HG03060 (cell line): ENCODE measurements around the gene SHROOM3.
"Not testable (repeated sequence)": the region's sequence is repeated elsewhere in the genome, so short reads cannot be mapped to it uniquely, and the experiment has no call there.

Experiments
- ATAC-seq: cut with Tn5 transposase; IDR thresholded peaks from one replicate; pipeline ENCODE4 v1.9.1; 2021; ENCODE audit warnings: low read depth, moderate number of reproducible peaks; ENCODE audit not compliant: unreplicated experiment

SHROOM3 gene

DNA sequence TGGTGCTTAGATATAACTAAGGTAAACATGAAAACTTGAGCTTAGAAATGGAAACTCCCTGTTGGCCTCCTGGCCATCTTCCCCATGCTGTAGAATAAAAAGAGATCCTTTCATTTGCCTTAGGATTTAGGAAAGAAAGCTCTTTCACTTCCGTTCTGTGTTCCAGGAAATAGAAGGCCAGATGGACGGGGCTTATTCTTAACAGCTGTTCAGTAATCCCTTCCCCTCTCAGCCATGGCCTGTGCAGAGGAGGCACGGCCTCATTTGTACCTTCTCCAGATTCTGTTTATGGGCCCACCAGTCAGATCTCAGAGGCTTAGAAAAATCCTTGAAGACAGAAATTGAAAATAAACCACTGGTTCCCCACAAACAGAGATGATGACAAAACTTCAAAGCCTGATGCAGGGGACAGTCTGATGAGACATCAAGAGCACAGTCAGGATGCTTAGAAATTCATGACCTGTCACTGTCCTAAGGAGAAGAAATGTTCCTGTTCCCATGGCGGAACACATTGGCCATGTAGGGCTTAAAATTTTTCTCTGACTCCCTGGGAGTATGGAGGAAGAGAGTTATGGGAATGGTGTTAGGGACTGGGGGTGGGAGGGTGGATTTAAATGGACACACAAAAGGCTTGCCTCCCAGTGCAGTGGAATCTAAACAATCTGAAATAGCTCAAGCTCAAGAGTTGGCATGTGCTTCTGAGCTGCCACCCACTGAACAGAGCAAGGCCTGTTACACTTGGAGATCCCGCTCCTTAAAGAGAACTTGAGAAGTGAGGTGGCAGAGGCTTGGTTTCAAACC is 274.1 kb downstream of the SHROOM3 start:
- ATAC-seq: no peak

DNA sequence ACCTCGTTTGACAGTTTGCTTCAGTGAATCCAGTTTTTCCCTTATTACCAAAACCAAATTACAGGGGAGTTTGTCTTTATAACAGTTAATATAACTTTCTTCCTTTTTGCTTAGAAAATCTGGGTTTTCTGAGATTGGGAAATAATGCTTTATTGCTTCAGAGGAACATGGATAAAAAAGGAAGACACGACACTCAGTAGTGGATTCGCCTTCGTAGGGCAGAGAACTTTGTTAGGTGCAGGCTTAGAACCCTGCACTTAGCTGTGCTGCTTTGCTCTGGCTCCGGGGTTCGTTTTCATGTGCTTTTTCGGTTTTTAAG is 274.7 kb downstream of the SHROOM3 start:
- no peak for ATAC-seq

DNA sequence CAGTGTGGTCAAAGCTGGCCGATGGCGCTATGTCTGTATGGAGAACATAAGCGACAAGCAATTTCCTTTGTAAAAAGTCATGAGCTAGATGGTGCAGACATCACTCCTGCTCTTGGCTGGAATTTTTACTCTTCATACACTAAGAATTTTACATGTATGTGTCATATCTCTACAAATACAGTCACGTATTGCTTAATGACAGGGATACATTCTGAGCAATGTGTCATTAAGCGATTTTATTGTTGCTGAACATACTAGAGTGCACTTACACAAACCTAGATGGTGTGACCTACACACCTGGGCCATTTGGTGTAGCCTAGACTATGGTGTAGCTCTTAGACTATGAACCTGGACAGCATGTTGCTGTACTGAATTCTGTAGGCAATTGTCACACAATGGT is 277.5 kb downstream of the SHROOM3 start:
- no peak for ATAC-seq

DNA sequence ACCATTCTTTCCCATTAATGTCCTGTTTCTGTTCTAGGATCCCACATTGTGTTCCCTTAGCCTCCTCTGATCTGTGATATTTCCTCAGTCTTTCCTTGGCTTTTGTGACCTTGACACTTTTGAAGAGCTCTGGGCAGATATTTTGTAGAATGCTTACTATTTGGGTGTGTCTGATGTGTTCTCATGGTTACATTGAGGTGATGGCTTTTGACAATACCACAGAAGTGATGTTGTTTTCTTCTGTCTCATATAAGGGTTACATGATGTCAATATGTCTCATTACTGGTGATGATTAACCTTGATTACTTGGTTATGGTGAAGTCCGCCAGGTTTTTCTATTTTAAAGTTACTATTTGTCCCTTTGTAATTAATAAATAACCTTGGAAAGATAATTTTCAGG is 279.2 kb downstream of the SHROOM3 start:
- no peak for ATAC-seq

DNA sequence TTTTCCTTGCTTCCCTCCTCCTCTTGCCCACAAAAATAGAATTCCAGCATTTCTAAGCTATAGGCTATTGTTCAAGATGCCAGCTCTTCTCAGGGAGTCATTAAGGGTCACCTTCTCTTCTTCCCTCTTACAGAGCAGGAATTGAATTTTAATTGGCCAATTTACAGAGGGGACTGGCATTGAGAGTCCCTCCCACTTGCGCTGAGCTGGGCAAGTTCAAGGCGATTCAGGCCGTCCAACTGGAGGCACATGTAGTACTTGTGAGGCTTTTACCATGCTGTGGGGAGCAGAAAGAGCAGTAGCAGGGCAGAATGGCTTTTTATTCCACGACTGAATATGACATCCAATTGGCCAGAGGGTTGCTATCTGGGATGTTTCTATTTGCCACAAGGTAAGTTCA is 281.0 kb downstream of the SHROOM3 start:
- ATAC-seq: no peak

DNA sequence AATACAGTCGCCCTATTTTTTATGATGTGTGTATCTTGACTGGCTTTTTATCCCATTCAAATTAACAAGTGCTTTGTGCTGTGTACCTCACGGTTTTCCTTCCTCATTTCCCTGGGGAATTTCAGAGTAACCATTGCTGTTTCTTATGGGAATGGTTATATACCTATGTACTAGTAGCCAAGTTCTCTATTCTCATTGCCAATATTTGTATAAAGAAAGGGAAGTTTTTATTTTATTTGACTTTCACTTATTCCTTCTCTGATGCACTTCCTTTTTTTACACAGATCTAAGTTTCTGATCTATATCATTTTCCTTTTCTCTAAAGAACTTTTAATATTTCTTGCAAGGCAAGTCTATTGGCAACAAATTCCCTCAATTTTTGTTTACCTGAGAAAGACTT is 281.6 kb downstream of the SHROOM3 start:
- ATAC-seq: no peak

DNA sequence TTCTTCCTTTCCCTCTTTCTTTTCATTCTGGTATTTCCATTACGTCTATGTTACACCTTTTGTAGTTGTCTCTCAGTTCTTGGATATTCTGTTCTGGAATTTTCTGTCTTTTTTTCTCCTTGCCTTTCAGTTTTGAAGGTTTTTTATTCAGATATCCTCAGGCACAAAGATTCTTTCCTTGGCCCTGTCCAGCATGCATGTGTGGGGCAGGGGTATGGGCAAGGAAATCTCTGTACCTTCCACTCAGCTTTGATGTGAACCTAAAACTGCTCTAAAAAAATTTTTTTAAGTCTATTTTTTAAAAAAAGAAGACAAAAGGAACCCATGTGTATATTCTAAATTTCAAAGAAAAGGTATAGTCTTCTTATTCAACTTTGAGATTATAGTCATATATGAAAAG is 282.4 kb downstream of the SHROOM3 start:
- ATAC-seq: no peak

DNA sequence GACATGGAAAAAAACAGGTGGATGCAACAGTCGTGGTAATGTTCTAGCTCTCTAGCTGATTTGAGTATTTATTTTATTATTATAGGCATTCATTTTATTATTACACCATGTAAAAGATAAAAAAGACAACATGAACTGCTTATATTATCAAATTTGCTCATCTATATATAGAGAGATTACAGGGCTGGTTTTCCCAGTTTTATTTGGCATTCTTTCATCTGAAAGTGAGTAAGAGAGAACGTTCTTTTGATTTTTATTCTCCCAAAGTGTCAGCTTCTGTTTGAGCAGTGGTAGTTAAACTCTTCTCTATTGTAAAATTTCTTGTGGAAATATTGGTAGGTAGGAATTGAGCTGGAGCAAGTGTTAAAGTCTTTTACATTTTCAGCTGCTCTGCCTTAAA is 283.0 kb downstream of the SHROOM3 start:
- no peak for ATAC-seq

DNA sequence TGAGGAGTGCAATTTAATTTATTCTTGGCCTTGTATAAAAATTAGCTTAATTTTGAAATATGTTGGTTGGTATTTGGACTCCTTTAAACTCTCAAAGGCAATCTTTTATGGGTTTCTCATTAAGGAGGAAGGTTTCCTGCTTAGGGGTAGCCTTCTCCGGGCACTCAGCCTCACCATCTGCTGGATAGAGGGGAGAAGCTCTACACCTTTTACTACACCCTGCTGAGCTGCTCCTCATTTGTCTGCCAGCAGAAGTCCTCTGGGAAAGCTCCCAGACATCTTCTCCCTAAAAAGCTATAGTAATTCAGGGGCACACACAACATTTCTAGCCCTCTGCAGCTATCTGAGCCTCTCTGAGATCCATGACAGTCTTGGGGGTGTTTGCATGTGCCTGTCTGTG is 283.8 kb downstream of the SHROOM3 start:
- ATAC-seq: no peak

DNA sequence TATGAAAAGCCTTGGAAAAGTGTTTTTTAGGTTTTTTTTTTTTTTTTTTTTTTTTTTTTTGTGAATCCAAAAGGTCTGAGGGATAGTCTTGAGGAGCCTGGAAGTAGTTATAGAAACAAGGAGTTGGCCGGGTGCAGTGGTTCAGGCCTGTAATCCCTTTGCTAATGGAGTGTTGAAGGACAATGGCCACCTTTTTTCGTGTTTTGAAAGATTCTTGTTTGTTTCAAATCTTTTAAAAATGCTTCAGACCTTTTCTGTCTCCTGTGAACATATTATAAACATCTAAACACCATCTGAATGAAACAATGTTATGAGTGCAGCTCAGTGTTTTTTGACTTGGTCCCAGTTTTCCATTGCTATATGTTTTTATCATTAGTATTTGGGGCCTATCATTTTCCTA is 285.1 kb downstream of the SHROOM3 start:
- ATAC-seq: no peak

DNA sequence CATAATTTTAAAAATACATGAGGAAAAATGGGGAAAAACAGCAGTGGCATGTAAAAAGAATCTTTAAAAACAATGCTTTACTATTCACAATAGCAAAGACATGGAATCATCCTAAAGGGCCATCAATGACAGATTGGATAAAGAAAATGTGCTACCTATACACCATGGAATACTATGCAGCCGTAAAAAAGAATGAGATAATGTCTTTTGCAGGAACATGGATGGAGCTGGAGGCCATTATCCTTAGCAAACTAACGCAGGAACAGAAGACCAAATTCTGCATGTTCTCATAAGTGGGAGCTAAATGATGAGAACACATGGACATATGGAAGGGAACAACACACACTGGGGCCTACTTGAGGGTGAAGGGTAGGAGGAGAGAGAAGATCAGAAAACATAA is 287.1 kb downstream of the SHROOM3 start:
- ATAC-seq: not testable (repeated sequence)

DNA sequence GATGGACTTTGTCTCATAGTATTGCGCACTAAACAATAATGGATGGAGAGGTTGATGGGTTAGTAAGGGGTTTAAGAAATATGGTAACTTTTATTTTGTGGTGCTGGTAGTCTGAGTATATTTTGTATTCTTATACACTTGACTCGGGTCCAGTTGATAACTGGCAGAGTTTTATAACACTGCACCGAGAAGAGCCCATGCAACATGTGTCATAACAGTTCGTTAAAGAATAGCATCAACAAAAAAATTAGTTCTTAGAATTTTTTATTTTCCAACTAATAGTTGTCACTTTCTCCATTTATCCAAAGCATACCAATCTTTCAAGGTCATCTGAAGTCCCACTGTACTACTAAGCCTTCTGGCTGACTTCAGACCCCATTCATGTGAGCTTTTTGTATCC is 287.8 kb downstream of the SHROOM3 start:
- no peak for ATAC-seq

DNA sequence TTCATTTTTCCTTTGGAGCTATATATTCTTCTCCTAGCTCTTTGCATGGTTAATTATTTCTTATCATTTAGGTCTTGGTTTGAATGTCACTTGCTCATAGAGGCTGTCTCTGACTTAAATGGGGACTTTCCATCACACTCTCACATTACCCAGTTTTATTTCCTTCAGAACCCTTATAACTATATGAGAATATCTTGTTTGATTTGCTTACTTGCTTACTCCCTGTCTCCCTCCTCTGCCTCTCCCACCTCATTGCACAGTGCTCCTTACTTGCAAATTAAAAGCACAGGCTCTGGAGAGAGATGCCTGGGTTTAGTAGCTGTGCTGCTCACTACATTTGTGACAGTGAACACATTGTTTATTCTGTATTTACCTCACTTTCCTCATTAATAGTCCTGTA is 288.3 kb downstream of the SHROOM3 start:
- no peak for ATAC-seq

DNA sequence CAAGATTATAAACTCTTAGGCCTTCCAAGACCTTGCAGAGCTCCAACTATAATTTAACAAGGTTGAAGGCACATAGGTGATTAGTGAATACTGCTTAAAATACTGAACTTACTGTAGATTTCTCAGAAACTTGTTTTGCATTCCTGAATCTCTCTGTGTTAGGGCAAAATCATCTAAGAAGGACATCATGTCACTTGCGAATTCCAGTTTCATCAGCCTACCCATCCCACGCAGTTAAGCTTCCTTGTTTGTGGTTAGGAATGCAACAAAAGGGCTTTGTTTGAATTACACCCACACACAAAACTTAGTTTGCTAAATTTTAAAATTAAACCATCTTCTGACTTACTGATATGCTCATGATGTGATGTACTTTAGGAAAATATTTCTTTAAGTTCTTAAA is 288.9 kb downstream of the SHROOM3 start:
- ATAC-seq: no peak

DNA sequence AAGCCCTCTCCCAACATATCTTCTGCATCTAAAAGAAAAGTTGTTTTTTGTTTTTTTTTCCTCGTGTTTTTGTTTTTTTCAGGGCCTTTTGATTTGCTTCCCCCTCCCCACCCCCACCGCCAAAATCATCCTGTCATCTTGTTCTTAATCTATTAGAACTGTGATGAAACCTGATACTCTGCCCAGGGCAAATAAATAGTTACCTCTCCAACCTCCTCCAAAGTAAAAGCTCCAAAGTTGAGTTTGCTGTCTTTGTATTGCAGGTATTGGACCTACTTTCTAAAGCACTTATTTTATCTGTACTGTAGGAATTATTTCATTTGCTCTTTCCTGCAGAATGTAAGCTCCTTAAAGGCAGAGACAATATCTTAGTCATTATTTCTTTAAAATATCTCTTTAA is 290.0 kb downstream of the SHROOM3 start:
- no peak for ATAC-seq

DNA sequence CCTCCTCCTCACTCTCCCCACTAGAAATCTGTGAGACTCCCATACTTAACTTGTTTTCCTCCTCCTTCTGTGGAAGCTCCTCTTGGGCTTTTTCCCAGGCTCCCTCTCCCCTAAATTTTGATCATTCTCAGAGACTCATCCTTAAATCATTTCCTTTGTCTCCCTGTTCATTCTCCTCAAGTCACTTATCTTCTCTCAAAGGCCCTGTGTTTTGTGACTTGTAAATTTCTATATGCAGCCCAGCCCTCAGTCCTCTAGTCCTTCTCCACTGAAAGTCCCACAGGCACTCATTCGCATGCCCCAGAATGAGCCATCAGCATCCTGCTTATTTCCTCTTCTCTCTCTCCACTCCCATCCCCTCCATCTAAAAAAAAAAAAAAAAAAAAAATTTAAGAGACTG is 291.1 kb downstream of the SHROOM3 start:
- ATAC-seq: no peak

DNA sequence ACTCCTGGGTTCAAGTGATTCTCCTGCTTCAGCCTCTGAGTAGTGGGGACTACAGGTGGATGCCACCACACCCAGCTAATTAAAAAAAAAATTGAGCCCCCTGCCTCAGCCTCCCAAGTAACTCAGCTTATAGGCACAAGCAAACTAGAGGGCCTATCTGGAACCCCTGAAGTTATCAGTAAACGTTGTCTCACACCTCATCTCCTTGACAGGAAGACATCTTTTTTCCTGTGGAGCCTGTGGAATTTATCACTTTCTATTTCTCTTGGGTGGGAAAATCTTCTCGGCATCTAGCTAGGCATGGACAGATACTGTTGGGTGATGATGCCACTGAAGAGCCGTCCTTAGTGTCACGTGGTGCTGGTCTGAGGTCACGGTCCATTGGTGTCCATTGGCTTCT is 291.6 kb downstream of the SHROOM3 start:
- no peak for ATAC-seq

DNA sequence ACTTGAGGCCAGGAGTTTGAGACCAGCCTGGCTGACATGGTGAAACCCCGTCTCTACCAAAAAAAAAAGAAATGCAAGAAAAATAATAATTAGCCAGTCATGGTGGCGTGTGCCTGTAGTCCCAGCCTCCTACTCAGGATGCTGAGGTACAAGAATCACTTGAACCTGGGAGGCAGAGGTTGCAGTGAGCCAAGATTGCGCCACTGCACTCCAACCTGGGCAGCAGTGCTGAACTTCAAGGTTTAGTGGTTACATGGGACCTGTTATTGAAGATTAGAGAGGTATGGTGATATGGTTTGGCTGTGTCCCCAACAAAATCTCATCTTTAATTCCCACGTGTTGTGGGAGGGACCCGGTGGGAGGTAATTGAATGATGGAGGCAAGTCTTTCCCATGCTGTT is 292.9 kb downstream of the SHROOM3 start:
- ATAC-seq: not testable (repeated sequence)

DNA sequence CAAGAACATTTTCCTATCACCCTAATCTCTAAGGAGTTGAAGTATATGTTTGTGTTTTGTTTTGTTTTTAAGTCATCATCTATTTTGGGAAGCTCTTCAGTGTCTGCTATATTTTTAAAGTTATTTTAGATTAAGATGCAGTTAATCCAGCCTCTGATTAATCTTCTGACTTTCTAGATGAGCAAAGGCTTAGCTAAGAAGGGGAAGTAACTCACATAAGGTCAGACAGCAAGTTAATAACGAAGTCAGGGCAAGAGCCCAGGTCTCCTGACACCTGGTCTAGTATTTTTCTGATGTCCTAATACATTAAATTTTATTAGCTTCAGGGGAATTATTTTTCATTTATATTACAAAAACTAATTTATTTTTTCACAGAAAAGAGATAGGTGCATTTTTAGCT is 294.4 kb downstream of the SHROOM3 start:
- ATAC-seq: peak; percentile 45

DNA sequence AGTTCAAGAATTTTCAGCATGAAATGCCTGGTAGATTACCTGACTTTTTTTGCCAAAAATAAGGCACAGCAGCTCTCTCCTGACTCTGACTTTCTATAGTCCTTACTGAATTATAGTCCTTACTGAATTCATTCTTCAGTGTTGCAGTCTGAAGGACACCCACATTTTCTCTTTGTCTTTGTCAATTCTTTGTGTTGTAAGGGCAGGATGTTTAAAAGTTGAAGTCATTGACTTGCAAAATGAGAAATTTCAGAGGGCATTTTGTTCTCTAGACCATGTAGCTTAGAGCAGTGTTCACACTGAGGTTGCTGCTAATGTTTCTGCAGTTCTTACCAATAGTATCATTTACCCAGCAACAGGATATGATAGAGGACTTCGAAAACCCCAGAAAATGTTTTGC is 295.0 kb downstream of the SHROOM3 start:
- ATAC-seq: no peak

DNA sequence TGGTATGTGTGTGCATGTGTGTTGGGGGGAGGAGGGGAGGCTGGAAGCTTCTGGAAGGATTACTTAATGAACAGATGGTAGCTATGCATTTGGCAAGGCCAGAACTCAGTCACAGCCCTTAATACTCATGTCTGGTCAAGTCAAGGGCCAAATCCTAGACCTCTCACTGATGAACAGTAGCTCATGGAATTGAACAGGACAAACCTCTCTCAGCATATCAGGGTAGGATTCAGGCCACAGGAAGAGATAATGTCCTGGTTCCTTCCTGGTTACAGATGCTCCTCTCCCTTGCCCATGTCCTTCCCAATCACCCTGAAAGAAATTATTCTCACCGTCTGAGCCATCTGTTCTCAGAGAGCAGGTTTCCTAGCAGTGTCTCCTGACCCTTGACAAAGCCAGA is 297.2 kb downstream of the SHROOM3 start:
- ATAC-seq: no peak

DNA sequence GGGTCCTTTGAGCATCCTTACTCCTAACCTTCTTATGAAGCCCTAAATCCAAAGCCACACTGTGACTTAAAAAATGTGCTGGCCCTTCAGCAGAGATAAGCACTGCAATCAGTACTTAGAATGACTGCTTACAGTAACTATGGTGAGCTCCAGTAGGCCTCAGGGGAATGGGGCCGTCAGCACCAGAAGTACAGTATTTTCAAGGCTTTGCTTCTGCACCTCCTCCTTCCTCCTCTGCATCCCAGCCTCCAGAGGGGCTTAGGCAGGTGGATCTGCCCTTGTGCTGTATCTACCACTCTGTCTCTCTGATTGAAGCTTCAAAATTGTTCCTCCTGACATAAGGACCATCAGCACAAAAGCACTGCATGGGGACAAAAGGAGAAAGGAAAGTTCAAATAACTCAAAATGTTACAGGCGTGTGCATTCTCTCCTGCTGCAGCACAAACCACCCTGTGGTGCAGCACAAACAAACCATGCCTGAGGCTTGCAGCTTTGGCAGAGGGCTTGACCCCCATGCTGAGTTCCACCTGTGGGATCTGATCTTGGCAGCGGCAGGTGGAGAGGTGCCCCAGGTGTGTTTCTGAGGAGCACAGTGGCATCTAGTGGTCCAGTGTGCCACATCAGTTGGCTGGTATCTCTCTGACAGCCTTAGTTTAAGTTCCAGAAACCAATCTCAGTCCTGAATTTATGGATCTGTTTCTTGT is 298.2 kb downstream of the SHROOM3 start:
- ATAC-seq: no peak
